ENCODE data around the gene SBF2.
"Not testable (repeated sequence)": the region's sequence is repeated elsewhere in the genome, so short reads cannot be mapped to it uniquely, and the experiment has no call there.

SBF2 gene

DNA sequence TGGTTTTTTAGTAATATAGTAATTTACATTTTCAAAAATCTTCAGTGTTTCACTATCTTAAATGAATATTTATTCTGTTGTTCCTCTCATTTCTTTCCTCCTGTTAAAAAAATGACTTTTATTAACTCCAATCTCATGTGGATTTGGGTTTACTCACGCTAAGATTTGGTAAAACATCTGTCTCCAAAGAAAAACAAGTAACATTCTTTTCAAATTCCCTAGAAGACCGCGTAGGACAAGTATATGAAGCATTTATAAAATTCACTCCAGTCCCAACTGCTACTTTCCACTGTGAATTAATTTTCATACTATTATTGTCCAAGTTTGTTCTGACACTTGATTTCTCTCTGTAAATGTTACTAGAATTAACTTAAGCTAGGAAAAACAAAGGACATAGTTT is 26.2 kb downstream of the SBF2 start:
- no peak for DNase-seq (ENCODE audit: low read depth in 2 of 2)

- no peak for DNase-seq (ENCODE audit: low read depth in 2 of 2)
Observed at GRCh38 chr11:10265936-10266335, 28.1 kb downstream of the SBF2 start.

DNA sequence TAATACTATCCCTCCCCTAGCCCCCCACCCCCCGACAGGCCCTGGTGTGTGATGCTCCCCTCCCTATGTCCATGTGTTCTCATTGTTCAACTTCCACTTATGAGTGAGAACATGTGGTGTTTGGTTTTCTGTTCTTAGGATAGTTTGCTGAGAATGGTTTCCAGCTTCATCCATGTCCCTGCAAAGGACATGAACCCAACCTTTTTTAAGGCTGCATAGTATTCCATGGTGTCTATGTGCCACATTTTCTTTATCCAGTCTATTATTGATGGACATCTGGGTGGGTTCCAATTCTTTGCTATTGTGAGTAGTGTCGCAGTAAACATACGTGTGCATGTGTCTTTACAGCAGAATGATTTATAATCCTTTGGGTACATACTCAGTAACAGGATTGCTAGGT is 29.3 kb downstream of the SBF2 start:
- DNase-seq (ENCODE audit: low read depth in 2 of 2): not testable (repeated sequence)

DNA sequence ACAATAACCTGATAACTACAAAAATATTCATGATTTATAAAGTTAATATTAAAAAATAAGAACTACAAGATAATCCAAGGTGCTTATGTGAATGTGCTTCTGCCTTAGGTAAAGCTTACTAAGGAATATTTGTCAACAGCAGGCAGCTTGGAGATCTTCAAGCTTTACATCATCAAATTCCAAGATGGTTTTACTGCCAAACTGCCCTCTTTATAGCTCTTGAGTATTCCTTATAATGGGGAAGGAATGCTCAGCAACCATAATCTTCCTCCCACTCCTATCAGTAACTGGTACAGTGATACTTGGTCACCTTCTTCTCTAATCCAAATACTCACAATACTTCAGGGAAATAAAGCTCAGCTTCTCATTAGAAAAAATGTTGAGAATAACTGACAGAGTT is 30.1 kb downstream of the SBF2 start:
- no peak for DNase-seq (ENCODE audit: low read depth in 2 of 2)

- DNase-seq (ENCODE audit: low read depth in 2 of 2): no peak
Observed at GRCh38 chr11:10261821-10262220, 32.2 kb downstream of the SBF2 start.

- DNase-seq (ENCODE audit: low read depth in 2 of 2): no peak
Observed at GRCh38 chr11:10257478-10257877, 36.5 kb downstream of the SBF2 start.

GRCh38 chr11:10255388-10256125 is 38.5 kb downstream of the SBF2 start:
- no peak for DNase-seq (ENCODE audit: low read depth in 2 of 2)

DNA sequence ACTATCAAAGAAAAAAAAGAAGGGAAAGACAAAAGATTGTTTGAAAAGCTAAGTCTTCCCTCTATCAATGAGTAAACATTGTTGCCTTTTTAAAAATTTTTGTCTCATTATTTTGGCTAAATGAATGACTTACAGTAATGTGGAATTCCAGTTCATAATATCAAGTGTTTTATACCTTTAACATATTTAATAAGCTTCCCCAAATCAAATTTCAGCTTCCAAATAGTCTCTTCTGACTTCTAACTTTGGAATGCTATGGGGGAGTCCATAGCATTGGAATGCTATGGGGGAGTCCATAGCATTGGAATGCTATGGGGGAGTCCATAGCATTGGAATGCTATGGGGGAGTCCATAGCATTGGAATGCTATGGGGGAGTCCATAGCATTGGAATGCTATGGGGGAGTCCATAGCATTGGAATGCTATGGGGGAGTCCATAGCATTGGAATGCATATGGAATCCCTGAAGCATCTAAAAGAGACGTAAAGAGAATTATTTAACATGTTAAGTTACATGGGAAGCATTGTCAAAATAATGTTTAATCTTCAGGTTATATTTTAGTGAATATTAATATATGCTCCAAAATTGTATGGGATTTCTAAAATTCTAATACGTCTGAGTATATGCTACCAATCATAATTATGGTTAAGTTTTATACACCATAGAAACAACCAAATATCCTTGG is 44.4 kb downstream of the SBF2 start:
- not testable (repeated sequence) for DNase-seq (ENCODE audit: low read depth in 2 of 2)

DNA sequence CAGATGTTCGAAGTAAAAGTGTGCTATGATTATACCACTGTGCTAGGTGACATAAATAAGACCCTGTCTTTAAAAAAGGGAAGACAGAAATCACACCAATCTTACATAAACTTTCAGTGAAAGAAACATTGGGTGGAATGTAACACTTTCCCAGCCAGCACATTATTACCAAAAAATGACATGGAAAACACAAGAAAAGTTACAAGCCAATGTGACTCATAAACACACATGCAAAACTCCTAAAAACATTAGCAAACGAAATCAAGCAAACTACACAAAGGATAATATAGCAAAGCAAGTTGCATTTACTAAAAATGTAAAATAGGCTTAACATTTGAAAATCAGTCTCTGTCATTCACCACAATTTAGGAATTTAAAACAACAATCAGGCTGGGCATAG is 47.0 kb downstream of the SBF2 start:
- no peak for DNase-seq (ENCODE audit: low read depth in 2 of 2)

- DNase-seq (ENCODE audit: low read depth in 2 of 2): no peak
Observed at GRCh38 chr11:10243896-10244575, 50.0 kb downstream of the SBF2 start.

GRCh38 chr11:10236840-10237239 is 57.2 kb downstream of the SBF2 start:
- no peak for DNase-seq (ENCODE audit: low read depth in 2 of 2)

DNA sequence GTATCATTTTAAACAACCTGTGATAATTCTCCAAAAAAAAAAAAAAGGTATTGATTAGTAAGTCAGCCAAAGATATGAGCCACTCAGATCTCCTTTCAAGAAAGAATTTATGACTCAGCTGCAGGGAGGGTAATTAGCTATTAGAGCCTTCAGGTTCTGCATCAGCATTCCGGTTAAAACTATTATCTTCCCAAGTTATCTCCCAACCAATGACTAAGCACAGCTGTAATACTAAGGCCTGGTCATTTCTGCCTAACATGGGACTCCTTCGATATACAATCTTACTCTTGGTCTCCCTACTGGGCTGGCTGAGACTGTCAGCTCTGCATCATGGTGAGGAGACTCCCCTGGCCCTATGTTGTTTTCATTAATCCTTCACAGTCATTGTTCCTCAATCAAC is 60.4 kb downstream of the SBF2 start:
- DNase-seq (ENCODE audit: low read depth in 2 of 2): no peak

DNA sequence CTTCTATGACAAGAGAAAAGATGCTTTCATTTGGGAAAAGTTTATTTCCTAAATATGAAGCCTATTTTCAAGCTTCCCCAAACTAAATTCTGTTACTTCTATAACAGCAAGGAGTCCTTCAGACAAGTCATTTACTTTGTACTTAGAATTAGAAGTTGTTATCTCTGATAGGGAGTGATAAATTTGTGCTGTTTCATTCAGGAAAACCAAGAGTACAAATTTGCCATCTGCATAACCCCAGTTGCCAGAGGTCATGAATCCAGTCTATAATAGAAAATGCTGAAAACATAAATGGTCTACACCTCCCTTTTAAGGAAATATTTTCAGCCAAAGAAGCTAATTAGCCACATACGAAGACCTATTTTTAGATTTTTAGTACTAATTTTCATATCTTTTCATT is 61.3 kb downstream of the SBF2 start:
- DNase-seq (ENCODE audit: low read depth in 2 of 2): no peak

GRCh38 chr11:10231803-10232202 is 62.2 kb downstream of the SBF2 start:
- DNase-seq (ENCODE audit: low read depth in 2 of 2): not testable (repeated sequence)

DNA sequence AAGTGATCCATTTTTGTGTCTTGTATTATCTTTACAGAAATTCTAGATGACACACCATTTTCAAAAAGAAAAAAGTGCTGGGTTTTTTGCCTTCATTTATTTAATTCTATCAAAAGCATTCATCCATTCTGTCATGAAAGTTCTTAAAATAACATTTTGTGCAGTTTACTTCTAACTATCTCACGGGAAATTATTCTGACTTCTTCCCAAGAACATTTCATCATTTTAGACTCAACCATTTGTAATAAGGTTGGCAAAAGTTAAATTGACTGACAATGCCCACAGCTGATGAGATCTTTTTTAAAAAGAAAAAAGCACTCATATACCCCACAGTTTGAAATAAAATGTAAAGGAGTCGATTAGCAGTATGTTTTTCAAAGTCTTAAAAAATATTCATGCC is 68.5 kb downstream of the SBF2 start:
- DNase-seq (ENCODE audit: low read depth in 2 of 2): no peak

DNA sequence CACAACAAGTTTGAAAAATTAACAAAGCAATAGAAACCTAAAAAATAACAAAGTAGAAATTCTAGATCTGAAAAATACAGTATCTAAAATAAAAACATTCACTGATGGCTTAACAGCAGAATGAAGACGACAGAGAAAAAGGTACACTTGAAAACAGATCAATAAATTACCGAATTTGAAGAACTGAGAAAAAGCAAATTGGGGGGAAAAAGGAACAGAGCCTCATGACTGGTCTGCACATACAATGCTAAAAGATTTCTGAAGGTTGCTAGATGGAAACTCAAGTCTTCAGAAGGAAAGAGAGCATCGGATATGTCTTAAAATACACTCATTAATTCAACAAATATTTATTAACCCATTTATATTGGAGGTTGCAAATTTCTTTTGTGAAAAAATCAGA is 71.6 kb downstream of the SBF2 start:
- no peak for DNase-seq (ENCODE audit: low read depth in 2 of 2)

GRCh38 chr11:10221342-10221741 is 72.7 kb downstream of the SBF2 start:
- no peak for DNase-seq (ENCODE audit: low read depth in 2 of 2)

DNA sequence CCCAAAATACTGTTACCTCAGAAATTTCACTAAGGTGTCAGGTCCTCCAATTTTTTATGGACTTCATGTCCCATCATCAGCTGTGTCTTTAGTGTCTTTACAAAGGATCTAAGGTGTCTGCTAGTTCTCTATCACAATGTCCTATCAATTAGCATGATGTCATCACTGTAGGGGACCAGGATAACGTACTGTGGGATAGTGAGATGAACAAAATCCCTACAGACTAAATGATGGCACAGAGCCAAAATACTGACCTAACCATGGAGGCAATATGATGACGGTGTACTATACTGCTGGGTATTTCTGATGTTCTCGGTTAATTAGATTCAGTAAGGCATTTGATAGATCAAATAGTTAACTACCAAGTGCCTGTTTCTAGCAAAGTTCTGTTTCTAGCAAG is 82.5 kb downstream of the SBF2 start:
- DNase-seq (ENCODE audit: low read depth in 2 of 2): no peak

- DNase-seq (ENCODE audit: low read depth in 2 of 2): no peak
Observed at GRCh38 chr11:10209326-10209725, 84.7 kb downstream of the SBF2 start.

GRCh38 chr11:10208131-10208575 is 85.9 kb downstream of the SBF2 start:
- DNase-seq (ENCODE audit: low read depth in 2 of 2): no peak

DNA sequence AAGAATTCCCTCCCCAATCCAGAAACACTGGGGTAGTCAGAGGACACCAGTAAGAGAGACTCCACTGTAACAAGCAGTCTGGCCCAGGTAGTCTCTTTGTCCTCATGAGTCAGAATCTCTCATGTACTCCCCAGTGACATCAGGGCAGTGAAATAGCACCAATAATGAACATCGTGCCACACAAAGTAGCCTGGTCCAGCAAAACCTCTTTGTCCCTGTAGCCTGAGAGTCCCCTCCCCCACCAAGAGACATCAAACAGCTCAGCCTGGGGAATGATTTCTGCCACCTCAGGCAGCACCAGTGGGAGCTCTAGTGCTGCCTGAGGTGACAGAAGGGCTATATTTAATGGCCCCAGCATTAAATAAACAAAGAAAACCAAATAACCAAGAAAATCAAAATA is 88.1 kb downstream of the SBF2 start:
- DNase-seq (ENCODE audit: low read depth in 2 of 2): no peak

DNA sequence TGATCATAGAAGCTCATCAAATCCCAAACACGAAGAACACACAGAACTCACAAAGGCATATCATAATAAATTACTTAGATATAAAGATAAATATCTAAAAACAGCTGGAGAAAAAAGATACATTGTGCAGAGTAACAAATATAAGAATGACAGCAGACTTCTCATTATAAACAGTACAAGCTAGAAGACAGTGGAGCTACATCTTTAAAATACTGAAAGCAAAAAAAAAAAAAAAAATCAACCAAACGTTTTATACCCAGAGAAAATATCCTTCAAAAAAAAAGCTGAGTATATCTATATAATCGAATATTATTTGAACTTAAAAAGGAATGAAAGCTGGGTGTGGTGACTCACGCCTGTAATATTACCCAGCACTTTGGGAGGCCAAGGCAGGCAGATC is 90.0 kb downstream of the SBF2 start:
- DNase-seq (ENCODE audit: low read depth in 2 of 2): no peak

- no peak for DNase-seq (ENCODE audit: low read depth in 2 of 2)
Observed at GRCh38 chr11:10201343-10201742, 92.7 kb downstream of the SBF2 start.
